HepG2 (cell line): ENCODE data around the gene PLXNB2. TPM values are rescaled to one million over a fixed set of nuclear protein-coding genes. Genes with fewer than 3 reads are reported as not detected.
A peak's percentile ranks its signal among the peaks of the same experiment; 100 is the strongest.

Experiments used
- AHR ChIP-seq: IDR thresholded peaks from 2 replicates; pipeline ENCODE4 v1.6.1; 2018; ENCODE audit warnings: missing genetic modification reagents, missing compliant biosample characterization
- CBX2 ChIP-seq, 2 experiments: fragments of 200-600 bp in 1 of 2; sonication (generic); formaldehyde crosslinking in 1 of 2; IDR thresholded peaks; 2 replicates each; pipeline versions ENCODE4 v1.7.0 to v1.8.1; 2018 to 2022; ENCODE audit warnings: low read depth in 2 of 2, low read length in 1 of 2, mild to moderate bottlenecking in 1 of 2, missing genetic modification reagents in 1 of 2
- MAFF ChIP-seq: IDR thresholded peaks from 2 replicates; pipeline ENCODE4 v1.6.1; 2011; ENCODE audit warnings: low read depth, low read length, improper control_type of control experiment
- MED1 ChIP-seq: sonication (generic); formaldehyde crosslinking; IDR thresholded peaks from 2 replicates; pipeline ENCODE4 v1.4.0; 2020; ENCODE audit warnings: missing genetic modification reagents
- PATZ1 ChIP-seq: sonication (generic); formaldehyde crosslinking; IDR thresholded peaks from 2 replicates; pipeline ENCODE4 v1.4.0; 2020; ENCODE audit warnings: missing genetic modification reagents
- SP5 ChIP-seq: IDR thresholded peaks from 2 replicates; pipeline ENCODE4 v1.6.1; 2016; ENCODE audit warnings: low read depth, borderline replicate concordance
- ZNF230 ChIP-seq: sonication (generic); formaldehyde crosslinking; IDR thresholded peaks from 2 replicates; pipeline ENCODE4 v1.4.0; 2020; ENCODE audit warnings: mild to moderate bottlenecking, missing genetic modification reagents
- ZNF335 ChIP-seq: sonication (generic); formaldehyde crosslinking; IDR thresholded peaks from 2 replicates; pipeline ENCODE4 v1.4.0; 2020; ENCODE audit warnings: missing genetic modification reagents
- ZNF430 ChIP-seq: sonication (generic); formaldehyde crosslinking; IDR thresholded peaks from 2 replicates; pipeline ENCODE4 v1.9.0; 2021; ENCODE audit warnings: mild to moderate bottlenecking, missing genetic modification reagents
- ZNF460 ChIP-seq: sonication (generic); formaldehyde crosslinking; IDR thresholded peaks from 2 replicates; pipeline ENCODE4 v1.5.1; 2020; ENCODE audit warnings: missing genetic modification reagents, mild to moderate bottlenecking, borderline replicate concordance
- ZNF543 ChIP-seq: sonication (generic); formaldehyde crosslinking; IDR thresholded peaks from 2 replicates; pipeline ENCODE4 v1.4.0; 2020; ENCODE audit warnings: mild to moderate bottlenecking, missing genetic modification reagents
- ZNF549 ChIP-seq: sonication (generic); formaldehyde crosslinking; IDR thresholded peaks from 2 replicates; pipeline ENCODE4 v1.5.0; 2020; ENCODE audit warnings: missing genetic modification reagents
- ZSCAN21 ChIP-seq: sonication (generic); formaldehyde crosslinking; IDR thresholded peaks from 2 replicates; pipeline ENCODE4 v1.8.0; 2022; ENCODE audit warnings: mild to moderate bottlenecking, missing genetic modification reagents, moderate library complexity, borderline replicate concordance
- polyA plus RNA-seq, 8 experiments: library from polyadenylated mRNA; depleted of rRNA in 3 of 8; stranded (reverse) in 7 of 8; unstranded in 1 of 8; fragments of >200 nt; fragmentation: Illumina TruSeq in 4 of 8; extraction: Trizol in 4 of 8; gene quantifications; 2 replicates each; pipeline versions ENCODE4 v1.2.1 to v1.2.3, GENCODE V29; 2011 to 2016; ENCODE audit warnings: low read depth in 4 of 8, missing spikeins in 1 of 8, mixed read lengths in 1 of 8; ENCODE audit not compliant: insufficient read depth in 1 of 8
- total RNA-seq, 5 experiments: library from RNA; depleted of rRNA; stranded (reverse); fragments of >200 nt; fragmentation: Illumina TruSeq; extraction: Trizol; gene quantifications; 2 replicates each; pipeline ENCODE4 v1.2.3, GENCODE V29; 2016; ENCODE audit warnings: low read depth in 1 of 5
- TF ChIP-seq, protein P1 (sequence below): sonication (generic); formaldehyde crosslinking; IDR thresholded peaks from 2 replicates; pipeline ENCODE4 v1.8.0; 2022; ENCODE audit warnings: mild to moderate bottlenecking, missing genetic modification reagents
- TF ChIP-seq, protein P2 (sequence below): sonication (generic); formaldehyde crosslinking; IDR thresholded peaks from 2 replicates; pipeline ENCODE4 v1.4.0; 2020; ENCODE audit warnings: mild to moderate bottlenecking, missing genetic modification reagents
- TF ChIP-seq, protein P3 (sequence below): sonication (generic); formaldehyde crosslinking; IDR thresholded peaks from 2 replicates; pipeline ENCODE4 v1.4.0; 2020; ENCODE audit warnings: missing genetic modification reagents, mild to moderate bottlenecking, borderline replicate concordance

PLXNB2 gene
- total and polyA plus RNA-seq, 2 of the 13 experiments (the other 11 are each of a cell fraction or from before 2014, with no cell fraction given): 32.6 to 68.9 TPM

DNA sequence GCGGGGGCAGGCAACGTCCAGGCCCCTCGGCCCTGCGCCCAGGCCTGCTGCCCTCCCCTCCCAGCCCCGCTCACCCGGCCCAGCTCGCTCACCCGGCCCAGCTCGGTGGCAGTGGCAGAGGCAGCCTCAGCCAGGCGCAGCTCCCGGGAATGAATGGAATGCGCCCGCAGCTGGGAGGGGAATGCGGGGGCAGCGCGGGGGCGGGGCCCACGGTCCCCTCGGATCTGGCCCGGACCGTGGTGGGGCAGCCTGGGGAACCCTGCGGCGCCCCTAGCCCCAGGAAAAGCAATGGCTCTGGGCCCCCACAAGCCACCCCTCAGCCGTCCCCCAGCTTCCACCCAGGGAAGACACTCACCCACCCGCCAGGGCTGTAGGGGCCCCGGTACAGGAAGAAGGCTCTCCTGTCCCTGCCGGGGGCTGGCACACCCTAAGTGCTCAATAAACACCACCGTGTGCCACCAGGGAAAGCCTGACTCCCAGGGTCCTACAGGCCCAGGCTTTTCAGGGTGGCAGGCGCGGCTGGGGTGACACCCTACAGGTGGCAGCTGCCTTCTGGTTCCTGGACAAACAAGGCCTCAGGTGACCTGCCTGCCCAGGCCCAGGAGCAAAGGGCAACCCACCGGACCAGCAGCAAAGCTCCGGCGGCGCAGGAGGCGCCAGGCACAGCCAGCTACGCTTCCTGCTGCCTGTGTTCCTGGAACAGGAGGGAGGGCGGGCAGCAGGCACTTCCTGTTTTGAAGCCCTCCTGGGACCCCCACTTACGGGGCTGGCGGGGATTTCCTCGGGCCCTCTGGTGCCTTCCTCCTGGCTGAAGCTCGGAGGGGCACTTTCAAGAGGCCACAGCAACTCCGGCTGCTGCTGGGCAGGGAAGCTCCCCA lies 13.8 kb downstream of the PLXNB2 start (continued):
- TF ChIP-seq, protein P1, sequence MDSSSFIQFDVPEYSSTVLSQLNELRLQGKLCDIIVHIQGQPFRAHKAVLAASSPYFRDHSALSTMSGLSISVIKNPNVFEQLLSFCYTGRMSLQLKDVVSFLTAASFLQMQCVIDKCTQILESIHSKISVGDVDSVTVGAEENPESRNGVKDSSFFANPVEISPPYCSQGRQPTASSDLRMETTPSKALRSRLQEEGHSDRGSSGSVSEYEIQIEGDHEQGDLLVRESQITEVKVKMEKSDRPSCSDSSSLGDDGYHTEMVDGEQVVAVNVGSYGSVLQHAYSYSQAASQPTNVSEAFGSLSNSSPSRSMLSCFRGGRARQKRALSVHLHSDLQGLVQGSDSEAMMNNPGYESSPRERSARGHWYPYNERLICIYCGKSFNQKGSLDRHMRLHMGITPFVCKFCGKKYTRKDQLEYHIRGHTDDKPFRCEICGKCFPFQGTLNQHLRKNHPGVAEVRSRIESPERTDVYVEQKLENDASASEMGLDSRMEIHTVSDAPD: peak; percentile 91
- TF ChIP-seq CBX2 (IDR thresholded peaks at IDR 0.05; ENCODE audit: low read depth, low read length): no peak
- no peak for TF ChIP-seq CBX2 (CRISPR knock-in tag; IDR thresholded peaks at IDR 0.05; ENCODE audit: low read depth)
- peak; percentile 83 for TF ChIP-seq SP5 (CRISPR knock-in tag)
- TF ChIP-seq PATZ1 (CRISPR knock-in tag): peak; percentile 93
- no peak; the same call in 1 of the 2 replicates for TF ChIP-seq ZNF230 (CRISPR knock-in tag)
- TF ChIP-seq, protein P2, sequence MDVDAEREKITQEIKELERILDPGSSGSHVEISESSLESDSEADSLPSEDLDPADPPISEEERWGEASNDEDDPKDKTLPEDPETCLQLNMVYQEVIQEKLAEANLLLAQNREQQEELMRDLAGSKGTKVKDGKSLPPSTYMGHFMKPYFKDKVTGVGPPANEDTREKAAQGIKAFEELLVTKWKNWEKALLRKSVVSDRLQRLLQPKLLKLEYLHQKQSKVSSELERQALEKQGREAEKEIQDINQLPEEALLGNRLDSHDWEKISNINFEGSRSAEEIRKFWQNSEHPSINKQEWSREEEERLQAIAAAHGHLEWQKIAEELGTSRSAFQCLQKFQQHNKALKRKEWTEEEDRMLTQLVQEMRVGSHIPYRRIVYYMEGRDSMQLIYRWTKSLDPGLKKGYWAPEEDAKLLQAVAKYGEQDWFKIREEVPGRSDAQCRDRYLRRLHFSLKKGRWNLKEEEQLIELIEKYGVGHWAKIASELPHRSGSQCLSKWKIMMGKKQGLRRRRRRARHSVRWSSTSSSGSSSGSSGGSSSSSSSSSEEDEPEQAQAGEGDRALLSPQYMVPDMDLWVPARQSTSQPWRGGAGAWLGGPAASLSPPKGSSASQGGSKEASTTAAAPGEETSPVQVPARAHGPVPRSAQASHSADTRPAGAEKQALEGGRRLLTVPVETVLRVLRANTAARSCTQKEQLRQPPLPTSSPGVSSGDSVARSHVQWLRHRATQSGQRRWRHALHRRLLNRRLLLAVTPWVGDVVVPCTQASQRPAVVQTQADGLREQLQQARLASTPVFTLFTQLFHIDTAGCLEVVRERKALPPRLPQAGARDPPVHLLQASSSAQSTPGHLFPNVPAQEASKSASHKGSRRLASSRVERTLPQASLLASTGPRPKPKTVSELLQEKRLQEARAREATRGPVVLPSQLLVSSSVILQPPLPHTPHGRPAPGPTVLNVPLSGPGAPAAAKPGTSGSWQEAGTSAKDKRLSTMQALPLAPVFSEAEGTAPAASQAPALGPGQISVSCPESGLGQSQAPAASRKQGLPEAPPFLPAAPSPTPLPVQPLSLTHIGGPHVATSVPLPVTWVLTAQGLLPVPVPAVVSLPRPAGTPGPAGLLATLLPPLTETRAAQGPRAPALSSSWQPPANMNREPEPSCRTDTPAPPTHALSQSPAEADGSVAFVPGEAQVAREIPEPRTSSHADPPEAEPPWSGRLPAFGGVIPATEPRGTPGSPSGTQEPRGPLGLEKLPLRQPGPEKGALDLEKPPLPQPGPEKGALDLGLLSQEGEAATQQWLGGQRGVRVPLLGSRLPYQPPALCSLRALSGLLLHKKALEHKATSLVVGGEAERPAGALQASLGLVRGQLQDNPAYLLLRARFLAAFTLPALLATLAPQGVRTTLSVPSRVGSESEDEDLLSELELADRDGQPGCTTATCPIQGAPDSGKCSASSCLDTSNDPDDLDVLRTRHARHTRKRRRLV (CRISPR knock-in tag): no peak
- peak; percentile 96 for TF ChIP-seq MED1 (CRISPR knock-in tag)
- no peak for TF ChIP-seq MAFF
- TF ChIP-seq ZNF549 (CRISPR knock-in tag): peak; percentile 94
- TF ChIP-seq ZNF335 (CRISPR knock-in tag): peak; percentile 78; the same call in 1 of the 2 replicates
- TF ChIP-seq ZSCAN21: peak; percentile 78
- TF ChIP-seq ZNF543 (CRISPR knock-in tag): 0 out of 2 replicates have a peak, but pooled peaks have one; percentile 45
- peak; percentile 54; the same call in 1 of the 2 replicates for TF ChIP-seq ZNF430
- peak; percentile 72; the same call in 1 of the 2 replicates for TF ChIP-seq ZNF460 (CRISPR knock-in tag)
- TF ChIP-seq AHR (CRISPR knock-in tag): no peak
- TF ChIP-seq, protein P3, sequence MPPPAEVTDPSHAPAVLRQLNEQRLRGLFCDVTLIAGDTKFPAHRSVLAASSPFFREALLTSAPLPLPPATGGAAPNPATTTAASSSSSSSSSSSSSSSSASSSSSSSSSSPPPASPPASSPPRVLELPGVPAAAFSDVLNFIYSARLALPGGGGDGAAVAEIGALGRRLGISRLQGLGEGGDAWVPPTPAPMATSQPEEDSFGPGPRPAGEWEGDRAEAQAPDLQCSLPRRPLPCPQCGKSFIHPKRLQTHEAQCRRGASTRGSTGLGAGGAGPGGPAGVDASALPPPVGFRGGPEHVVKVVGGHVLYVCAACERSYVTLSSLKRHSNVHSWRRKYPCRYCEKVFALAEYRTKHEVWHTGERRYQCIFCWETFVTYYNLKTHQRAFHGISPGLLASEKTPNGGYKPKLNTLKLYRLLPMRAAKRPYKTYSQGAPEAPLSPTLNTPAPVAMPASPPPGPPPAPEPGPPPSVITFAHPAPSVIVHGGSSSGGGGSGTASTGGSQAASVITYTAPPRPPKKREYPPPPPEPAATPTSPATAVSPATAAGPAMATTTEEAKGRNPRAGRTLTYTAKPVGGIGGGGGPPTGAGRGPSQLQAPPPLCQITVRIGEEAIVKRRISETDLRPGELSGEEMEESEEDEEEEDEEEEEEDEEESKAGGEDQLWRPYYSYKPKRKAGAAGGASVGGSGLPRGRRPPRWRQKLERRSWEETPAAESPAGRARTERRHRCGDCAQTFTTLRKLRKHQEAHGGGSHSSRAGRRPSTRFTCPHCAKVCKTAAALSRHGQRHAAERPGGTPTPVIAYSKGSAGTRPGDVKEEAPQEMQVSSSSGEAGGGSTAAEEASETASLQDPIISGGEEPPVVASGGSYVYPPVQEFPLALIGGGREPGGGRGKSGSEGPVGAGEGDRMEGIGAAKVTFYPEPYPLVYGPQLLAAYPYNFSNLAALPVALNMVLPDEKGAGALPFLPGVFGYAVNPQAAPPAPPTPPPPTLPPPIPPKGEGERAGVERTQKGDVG (CRISPR knock-in tag): no peak
